Rectal smooth muscle tissue (tissue), 1 donor: Measurements from ENCODE around the gene HIBCH.
"Not testable (repeated sequence)": the region's sequence is repeated elsewhere in the genome, so short reads cannot be mapped to it uniquely, and the experiment has no call there.

ENCODE experiments used
- H3K27ac ChIP-seq: one replicate; pipeline ENCODE4 v1.7.0; 2013; ENCODE audit warnings: low read depth, low read length, inconsistent platforms
- H3K27me3 ChIP-seq: one replicate; pipeline ENCODE4 v1.7.0; 2013; ENCODE audit warnings: low read length; ENCODE audit not compliant: control insufficient read depth, insufficient read depth
- H3K36me3 ChIP-seq: one replicate; pipeline ENCODE4 v1.7.0; 2013; ENCODE audit warnings: low read length; ENCODE audit not compliant: control insufficient read depth, insufficient read depth
- H3K4me1 ChIP-seq: one replicate; pipeline ENCODE4 v1.7.0; 2013; ENCODE audit warnings: low read length; ENCODE audit not compliant: control insufficient read depth, insufficient read depth
- H3K4me3 ChIP-seq: one replicate; pipeline ENCODE4 v1.7.0; 2013; ENCODE audit warnings: low read length
- H3K9ac ChIP-seq: one replicate; pipeline ENCODE4 v1.7.0; 2013; ENCODE audit warnings: low read length

Gene HIBCH, protein sequence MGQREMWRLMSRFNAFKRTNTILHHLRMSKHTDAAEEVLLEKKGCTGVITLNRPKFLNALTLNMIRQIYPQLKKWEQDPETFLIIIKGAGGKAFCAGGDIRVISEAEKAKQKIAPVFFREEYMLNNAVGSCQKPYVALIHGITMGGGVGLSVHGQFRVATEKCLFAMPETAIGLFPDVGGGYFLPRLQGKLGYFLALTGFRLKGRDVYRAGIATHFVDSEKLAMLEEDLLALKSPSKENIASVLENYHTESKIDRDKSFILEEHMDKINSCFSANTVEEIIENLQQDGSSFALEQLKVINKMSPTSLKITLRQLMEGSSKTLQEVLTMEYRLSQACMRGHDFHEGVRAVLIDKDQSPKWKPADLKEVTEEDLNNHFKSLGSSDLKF

DNA sequence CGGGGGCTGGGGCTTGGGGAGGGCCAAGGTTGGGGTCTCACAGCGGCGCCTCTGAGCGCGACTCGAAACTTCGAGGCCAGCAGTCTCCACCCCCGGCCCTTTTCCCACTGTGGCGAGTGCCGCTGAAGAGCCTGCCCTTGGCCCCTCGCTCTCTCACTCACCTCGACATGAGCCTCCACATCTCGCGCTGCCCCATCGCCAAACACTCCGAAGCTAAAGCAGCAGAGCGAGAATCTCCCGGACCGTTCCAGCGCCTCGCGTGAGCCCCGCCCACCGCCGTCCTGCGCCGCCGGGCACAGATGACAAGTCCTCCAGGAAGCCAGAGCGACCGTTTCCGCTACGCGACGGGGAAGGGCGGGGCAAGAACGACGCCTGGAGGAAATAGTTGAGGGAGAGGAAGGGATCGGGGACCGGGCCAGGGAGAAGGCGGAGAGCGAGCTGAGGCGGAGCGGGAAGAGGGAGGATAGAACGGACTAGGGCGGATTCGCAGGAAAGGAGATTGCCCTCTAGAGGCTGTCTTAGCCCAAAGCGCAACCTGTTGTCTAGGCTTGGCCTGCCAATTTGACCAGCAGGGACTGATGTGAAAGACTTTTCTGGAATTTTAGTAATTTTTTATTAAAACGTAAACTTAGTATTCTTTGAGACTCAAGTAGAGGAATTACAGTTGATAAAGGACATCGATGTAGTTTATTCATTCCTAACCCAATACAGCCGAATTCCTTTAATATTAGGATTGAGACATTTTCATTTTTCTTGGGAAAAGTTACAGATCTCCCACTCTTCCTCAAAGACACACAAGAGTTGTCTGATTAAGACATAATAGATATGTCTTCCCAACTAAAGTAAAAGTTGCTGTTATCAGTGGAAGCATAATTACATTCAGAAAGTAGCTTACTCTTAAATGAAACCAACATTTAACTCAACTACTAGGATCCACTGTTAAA lies at the start of gene HIBCH:
HIBCH (minus strand) TSS at position 272 of the 944 bp plus-strand sequence; CDS start at position 196, 76 bp downstream.
- Histone ChIP-seq H3K4me3 (peak within 1 kb of the TSS; percentile 73), H3K4me1 (peaks cover 6% of the 10 kb centered on the region), H3K27me3 (no peaks in the 10 kb centered on the region), H3K9ac (peak within 1 kb of the TSS; percentile 1), H3K36me3 (no peaks in the 10 kb centered on the region), H3K27ac (peak within 1 kb of the TSS; percentile 79)

DNA sequence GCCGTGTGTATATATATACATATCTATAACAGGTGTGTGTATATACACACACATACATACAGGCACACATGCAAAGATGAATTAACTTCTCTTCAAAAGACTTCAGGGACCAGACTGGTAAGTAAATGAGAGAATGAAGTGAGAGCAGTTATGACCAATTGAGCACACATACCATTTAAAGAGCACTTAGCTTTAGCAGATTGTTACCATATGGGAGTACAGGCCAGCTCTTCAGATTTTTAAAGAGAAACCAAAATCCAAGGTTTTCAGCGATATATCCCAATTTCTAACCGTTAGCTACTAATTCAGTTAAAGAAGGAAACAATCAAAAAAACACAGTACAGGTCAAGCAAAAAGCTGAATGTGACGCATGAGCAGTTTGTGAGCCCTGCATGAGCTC lies 47.5 kb upstream of the HIBCH start:
- no peaks in the 10 kb centered on the region for H3K27me3 ChIP-seq

DNA sequence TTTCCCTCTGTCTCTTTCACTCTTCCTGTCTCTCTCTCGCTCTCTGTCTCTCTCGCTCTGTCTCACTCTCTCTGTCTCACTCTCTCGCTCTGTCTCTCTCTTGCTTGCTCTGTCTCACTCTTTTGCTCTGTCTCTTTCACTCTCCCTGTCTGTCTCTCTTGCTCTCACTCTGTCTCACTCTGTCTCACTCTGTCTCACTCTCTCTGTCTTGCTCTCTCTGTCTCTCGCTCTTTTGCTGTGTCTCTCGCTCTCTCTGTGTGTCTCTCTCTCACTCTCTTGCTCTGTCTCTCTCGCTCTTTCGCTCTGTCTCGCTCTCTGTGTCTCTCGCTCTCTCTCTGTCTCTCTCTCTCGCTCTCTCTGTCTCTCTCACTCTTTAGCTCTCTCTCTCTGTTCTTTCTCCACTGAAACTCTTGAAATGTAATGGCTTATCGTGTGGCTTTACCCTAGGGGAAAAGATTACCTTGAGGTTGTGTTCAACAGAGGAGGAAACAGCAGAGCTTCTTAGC lies 46.7 kb upstream of the HIBCH start:
- peaks cover 12% of the 10 kb centered on the region for H3K36me3 ChIP-seq
- no peak overlapping the region for H3K4me3 ChIP-seq
- no peaks in the 10 kb centered on the region for H3K27me3 ChIP-seq
- no peaks in the 10 kb centered on the region for H3K4me1 ChIP-seq
- no peak overlapping the region for H3K9ac ChIP-seq
- no peak overlapping the region for H3K27ac ChIP-seq

More for the DNA sequence above, 47.5 kb upstream of the HIBCH start:
- no peak overlapping the region for H3K4me3 ChIP-seq
- no peak overlapping the region for H3K27ac ChIP-seq
- H3K36me3 ChIP-seq, result peaks cover 12% of the 10 kb centered on the region
- H3K9ac ChIP-seq, result no peak overlapping the region
- H3K4me1 ChIP-seq, result no peaks in the 10 kb centered on the region

DNA sequence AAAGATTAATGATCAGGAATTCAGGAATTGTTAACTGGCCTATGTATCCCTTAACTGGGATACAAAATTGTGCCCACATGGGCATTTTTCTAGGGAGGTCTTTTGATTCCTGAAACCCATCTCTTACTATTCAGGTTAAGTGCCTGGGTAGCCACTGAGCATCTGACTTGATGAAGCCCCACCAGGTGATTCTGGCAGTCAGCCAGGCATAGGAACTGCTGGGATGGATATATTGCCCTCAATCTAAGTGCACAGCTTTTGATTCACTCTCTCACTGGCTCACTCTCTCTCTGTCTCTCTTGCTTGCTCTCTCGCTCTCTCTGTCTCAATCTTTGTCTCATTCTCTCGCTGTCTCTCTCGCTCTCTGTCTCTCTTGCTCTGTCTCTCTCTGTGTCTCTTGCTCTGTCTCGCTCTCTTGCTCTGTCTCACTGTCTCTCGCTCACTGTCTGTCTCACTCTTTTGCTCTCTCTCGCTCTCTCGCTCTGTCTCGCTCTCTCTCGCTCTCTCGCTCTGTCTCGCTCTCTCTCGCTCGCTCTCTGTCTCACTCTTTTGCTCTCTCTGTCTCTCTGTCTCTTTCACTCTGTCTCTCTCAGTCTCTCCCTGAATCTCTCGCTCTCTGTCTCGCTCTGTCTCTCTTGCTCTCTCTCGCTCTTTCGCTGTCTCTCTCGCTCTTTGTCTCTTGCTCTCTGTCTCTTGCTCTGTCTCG lies 46.0 kb upstream of the HIBCH start:
- H3K9ac ChIP-seq, result no peak overlapping the region
- H3K4me3 ChIP-seq, result no peak overlapping the region
- H3K27me3 ChIP-seq, result no peaks in the 10 kb centered on the region
- peaks cover 12% of the 10 kb centered on the region for H3K36me3 ChIP-seq
- H3K27ac ChIP-seq, result no peak overlapping the region
- H3K4me1 ChIP-seq, result no peaks in the 10 kb centered on the region

DNA sequence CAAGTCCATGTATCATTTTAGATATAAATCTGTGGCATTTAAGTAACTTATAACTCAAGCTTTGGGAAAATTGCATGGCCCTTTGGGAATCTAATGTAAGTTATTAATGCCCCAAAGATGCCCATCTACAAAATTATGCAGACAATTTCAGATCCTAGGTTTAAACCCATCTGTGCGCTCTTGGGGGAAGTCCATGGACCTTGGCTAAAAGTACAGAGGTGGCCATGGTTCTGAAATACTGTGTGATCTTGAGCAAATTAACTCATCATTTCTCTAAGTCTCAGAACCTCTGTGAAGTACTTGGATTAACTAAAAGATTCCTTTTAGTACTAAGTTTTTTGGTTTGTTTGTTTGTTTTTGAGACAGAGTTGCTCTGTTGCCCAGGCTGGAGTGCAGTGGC lies 43.3 kb upstream of the HIBCH start:
- H3K4me1 ChIP-seq, result peaks cover 12% of the 10 kb centered on the region
- no peaks in the 10 kb centered on the region for H3K27me3 ChIP-seq
- H3K9ac ChIP-seq, result no peak overlapping the region
- peaks cover 8% of the 10 kb centered on the region for H3K36me3 ChIP-seq
- no peak overlapping the region for H3K4me3 ChIP-seq
- no peak overlapping the region for H3K27ac ChIP-seq

DNA sequence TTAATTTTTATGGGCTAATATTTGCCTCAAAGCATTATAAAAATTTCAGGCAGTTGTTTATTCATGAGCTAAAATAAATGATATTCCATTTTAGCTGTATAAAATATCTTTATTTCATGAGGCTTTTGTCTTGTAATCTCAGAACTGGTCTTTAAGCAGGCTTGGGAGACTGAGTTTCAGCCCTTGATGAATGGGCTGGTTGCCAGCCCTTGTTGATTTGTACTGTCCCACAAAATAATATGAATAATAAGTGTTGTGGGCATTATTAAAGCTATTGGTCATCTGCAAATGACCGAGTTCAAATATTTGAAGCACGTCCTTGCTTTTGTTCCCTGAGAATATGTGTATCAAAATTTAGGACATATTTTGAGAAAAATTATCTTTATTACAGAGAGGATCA lies 41.9 kb upstream of the HIBCH start:
- H3K36me3 ChIP-seq, result peaks cover 6% of the 10 kb centered on the region
- no peak overlapping the region for H3K4me3 ChIP-seq
- H3K27me3 ChIP-seq, result no peaks in the 10 kb centered on the region
- H3K9ac ChIP-seq, result no peak overlapping the region
- no peak overlapping the region for H3K27ac ChIP-seq
- H3K4me1 ChIP-seq, result peaks cover 15% of the 10 kb centered on the region

DNA sequence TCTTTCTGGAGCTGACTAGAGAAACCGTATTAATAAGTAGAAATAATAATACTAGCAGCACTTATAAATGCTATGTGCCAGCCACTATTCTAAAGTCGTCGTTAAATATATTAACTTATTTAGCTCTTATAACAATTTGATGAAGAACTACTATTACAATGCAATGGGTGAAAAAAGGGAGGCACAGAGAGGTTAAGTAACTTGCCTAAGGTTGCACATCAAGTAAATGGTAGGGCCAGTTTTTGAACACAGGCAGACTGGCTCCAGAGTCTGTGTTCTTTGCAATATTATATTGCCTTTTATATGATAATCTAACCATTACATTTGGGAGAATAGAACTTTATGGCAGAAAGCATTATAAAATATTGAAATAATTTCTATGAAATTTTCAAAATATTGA lies 41.3 kb upstream of the HIBCH start:
- Histone ChIP-seq H3K27me3 (no peaks in the 10 kb centered on the region), H3K36me3 (peaks cover 3% of the 10 kb centered on the region), H3K9ac (no peak overlapping the region), H3K27ac (no peak overlapping the region), H3K4me1 (peaks cover 21% of the 10 kb centered on the region), H3K4me3 (no peak overlapping the region)

DNA sequence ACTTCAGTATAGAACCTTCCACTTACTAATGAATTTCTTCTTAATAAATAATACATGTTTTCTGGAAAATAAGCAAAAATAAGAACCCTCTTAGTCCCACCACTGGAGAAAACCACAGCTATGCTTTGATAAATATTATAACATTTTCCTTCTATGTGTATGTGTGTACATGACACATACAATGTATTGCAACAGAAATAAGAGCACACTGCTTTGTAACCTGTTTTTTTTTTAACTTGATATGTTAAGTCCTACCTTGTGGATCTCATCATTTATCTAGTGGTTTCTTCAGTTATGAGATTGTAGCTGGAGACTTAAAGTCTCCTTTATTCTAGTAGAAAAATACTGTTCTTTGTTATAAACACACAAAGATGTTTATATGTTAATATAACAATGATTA lies 40.9 kb upstream of the HIBCH start:
- H3K27ac ChIP-seq, result no peak overlapping the region
- H3K4me1 ChIP-seq, result peaks cover 21% of the 10 kb centered on the region
- H3K27me3 ChIP-seq, result no peaks in the 10 kb centered on the region
- peaks cover 3% of the 10 kb centered on the region for H3K36me3 ChIP-seq
- no peak overlapping the region for H3K4me3 ChIP-seq
- no peak overlapping the region for H3K9ac ChIP-seq

DNA sequence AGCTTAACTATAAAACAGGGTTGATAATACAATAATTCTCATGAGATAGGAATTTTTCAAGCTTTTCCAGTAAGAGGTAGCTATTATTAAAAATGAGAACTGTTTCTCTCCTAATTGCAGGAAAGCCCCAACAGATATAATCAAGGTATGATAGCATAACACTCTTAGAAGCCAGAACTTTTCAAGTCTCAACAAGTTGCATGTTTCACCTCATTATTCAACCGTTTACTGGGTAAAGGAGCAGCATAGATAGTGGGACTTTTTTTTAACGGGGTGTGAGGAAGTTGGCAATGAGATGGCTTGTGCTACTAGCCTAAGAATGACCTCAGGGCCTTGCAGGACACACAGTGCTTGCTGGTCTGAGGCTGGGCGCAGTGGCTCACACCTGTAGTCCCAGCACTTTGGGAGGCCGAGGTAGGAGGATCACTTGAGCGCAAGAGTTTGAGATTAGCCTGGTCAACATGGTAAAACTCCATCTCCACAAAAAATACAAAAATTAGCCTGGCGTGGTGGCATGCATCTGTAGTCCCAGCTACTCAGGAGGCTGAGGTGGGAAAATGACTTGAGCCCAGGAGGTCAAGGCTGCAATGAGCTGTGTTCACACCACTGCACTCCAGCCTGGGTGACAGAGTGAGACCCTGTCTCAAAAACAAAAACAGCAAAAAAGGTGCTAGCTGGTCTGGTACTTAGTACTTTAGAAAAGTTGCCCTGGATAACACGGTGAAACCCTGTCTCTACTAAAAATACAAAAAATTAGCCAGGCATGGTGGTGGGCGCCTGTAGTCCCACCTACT lies 39.2 kb upstream of the HIBCH start:
- not testable (repeated sequence) for H3K27ac ChIP-seq, H3K27me3 ChIP-seq, H3K4me3 ChIP-seq, H3K9ac ChIP-seq, H3K36me3 ChIP-seq
- peaks cover 21% of the 10 kb centered on the region for H3K4me1 ChIP-seq

DNA sequence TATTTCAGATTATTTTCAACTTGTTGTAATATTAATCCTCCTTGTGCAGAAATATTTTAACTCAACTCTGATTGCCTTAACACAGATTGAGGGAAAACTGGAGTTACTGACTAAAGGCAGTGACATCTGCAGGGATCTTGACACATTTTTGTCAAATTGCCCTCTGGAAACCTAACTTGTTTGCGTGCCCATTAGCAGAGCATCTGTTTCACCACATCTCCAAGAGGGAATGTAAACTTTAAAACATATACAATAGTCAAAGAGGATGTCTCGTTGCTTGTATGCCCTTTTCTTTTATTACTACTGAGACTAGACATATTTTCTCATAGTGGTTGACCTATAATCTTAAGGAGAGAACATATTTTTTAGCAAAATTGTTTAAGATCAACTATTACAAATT lies 38.0 kb upstream of the HIBCH start:
- no peaks in the 10 kb centered on the region for H3K36me3 ChIP-seq
- no peak overlapping the region for H3K9ac ChIP-seq
- peaks cover 21% of the 10 kb centered on the region for H3K4me1 ChIP-seq
- no peak overlapping the region for H3K4me3 ChIP-seq
- H3K27ac ChIP-seq, result no peak overlapping the region
- no peaks in the 10 kb centered on the region for H3K27me3 ChIP-seq

DNA sequence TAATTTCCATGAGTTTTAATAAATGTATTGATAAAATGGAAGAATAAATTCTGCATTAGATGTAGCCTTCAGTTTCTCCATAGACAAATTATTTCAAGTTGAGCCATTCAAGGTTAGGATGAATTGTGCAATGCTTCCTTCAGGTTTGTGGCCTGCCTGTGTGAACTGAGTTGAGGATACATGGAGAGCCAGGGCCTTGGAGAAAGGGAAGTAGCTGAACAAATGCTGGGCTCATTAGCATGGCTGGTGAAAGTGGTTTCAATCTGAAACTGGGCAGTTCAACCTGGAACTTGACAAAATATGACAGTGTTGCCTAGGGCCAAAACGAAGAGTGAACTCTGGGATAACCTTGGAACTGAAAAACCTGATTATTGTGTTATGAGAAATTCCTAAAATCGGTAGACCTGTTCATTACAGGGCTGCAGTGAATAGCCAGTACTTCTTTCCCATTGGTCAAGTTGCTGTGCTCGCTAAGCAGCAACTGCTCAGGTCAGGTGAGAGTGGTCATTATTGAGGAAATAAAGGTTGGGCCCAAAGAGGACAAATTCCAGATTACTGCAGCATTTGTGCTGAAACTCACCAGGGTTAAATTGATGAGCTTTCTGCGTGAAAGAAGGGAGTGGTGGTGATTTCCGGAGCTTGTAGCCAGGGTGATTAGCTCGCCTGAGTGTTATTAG lies 36.5 kb upstream of the HIBCH start:
- Histone ChIP-seq H3K27ac (no peak overlapping the region), H3K27me3 (no peaks in the 10 kb centered on the region), H3K4me1 (peaks cover 21% of the 10 kb centered on the region), H3K9ac (no peak overlapping the region), H3K36me3 (peaks cover 2% of the 10 kb centered on the region), H3K4me3 (no peak overlapping the region)
